Dermis microvascular lymphatic vessel endothelial cell (primary cell): ENCODE results near the gene CLK3. TPM values are rescaled to one million over a fixed set of nuclear protein-coding genes. Genes with fewer than 3 reads are reported as not detected.

Source experiments
- total RNA-seq: library from RNA; depleted of rRNA; stranded (reverse); fragments of >200 nt; gene quantifications from 2 replicates; pipeline ENCODE4 v1.2.1, GENCODE V29; 2014

The CLK3 gene
- total RNA-seq, 1 donor from 2014 or later = 35.0 TPM

Other genes with a start within 250 kb of the CLK3 start
- gene CYP11A1, start 248.2 kb upstream of the CLK3 start, total RNA-seq = not detected in 2 replicates
- 0.51 and 0.89 TPM in 2 replicates for gene SEMA7A, start 181.9 kb upstream of the CLK3 start, total RNA-seq
- gene UBL7, start 154.7 kb upstream of the CLK3 start, total RNA-seq = 21.8 and 30.1 TPM in 2 replicates
- gene ARID3B, start 74.6 kb upstream of the CLK3 start, total RNA-seq = 1.8 and 3.2 TPM in 2 replicates
- gene EDC3, start 80.2 kb downstream of the CLK3 start, total RNA-seq = 13.0 and 21.7 TPM in 2 replicates
- 21.6 and 39.8 TPM in 2 replicates for gene CYP1A1, start 109.7 kb downstream of the CLK3 start, total RNA-seq
- gene CYP1A2, start 133.0 kb downstream of the CLK3 start, total RNA-seq = under 0.01 TPM in 2 replicates
- gene CSK, start 166.2 kb downstream of the CLK3 start, total RNA-seq = 27.9 and 43.1 TPM in 2 replicates
- gene LMAN1L, start 197.0 kb downstream of the CLK3 start, total RNA-seq = not detected in 2 replicates
- not detected in 2 replicates for gene CPLX3, start 210.8 kb downstream of the CLK3 start, total RNA-seq
- 15.9 and 25.8 TPM in 2 replicates for gene ULK3, start 227.3 kb downstream of the CLK3 start, total RNA-seq